HG02943 (cell line): ENCODE measurements around the gene SLC35B2.

Experiments used
- ATAC-seq: cut with Tn5 transposase; IDR thresholded peaks from one replicate; pipeline ENCODE4 v1.9.1; 2021; ENCODE audit warnings: mild to moderate bottlenecking, low read depth, moderate library complexity; ENCODE audit not compliant: unreplicated experiment

The SLC35B2 gene

GRCh38 chr6:44255105-44255808, 2.1 kb downstream of the SLC35B2 start:
- ATAC-seq, result no peak

- ATAC-seq, result no peak
Measured at GRCh38 chr6:44254191-44255104, 2.9 kb downstream of the SLC35B2 start.

- no peak for ATAC-seq
Measured at GRCh38 chr6:44253307-44254101, 3.8 kb downstream of the SLC35B2 start.

- no peak for ATAC-seq
Measured at GRCh38 chr6:44251576-44252524, 5.5 kb downstream of the SLC35B2 start.

GRCh38 chr6:44250718-44251123, 6.6 kb downstream of the SLC35B2 start:
- ATAC-seq, result no peak

- ATAC-seq, result no peak
Measured at GRCh38 chr6:44250067-44250717, 7.1 kb downstream of the SLC35B2 start.

GRCh38 chr6:44249082-44249748, 8.1 kb downstream of the SLC35B2 start:
- ATAC-seq, result no peak

- no peak for ATAC-seq
Measured at GRCh38 chr6:44248579-44248978, 8.7 kb downstream of the SLC35B2 start.

- ATAC-seq, result peak; percentile 31
Measured at GRCh38 chr6:44247338-44248302, 9.7 kb downstream of the SLC35B2 start.

- ATAC-seq, result peak; percentile 64
Measured at GRCh38 chr6:44246663-44247337, 10.5 kb downstream of the SLC35B2 start, which contains the start of gene HSP90AB1. HSP90AB1 (plus strand) TSS chr6:44247101; CDS start chr6:44248630, 1,529 bp downstream.

GRCh38 chr6:44245912-44246662, 11.2 kb downstream of the SLC35B2 start:
- ATAC-seq, result peak; percentile 49

- ATAC-seq, result no peak
Measured at GRCh38 chr6:44245391-44245911, 11.9 kb downstream of the SLC35B2 start.

- ATAC-seq, result no peak
Measured at GRCh38 chr6:44243345-44243744, 14.0 kb downstream of the SLC35B2 start.

- ATAC-seq, result no peak
Measured at GRCh38 chr6:44238687-44239350, 18.5 kb downstream of the SLC35B2 start.

GRCh38 chr6:44237813-44238433, 19.4 kb downstream of the SLC35B2 start:
- peak; percentile 66 for ATAC-seq
